H1 (cell line): ENCODE measurements around the gene SUGP1. TPM values are rescaled to one million over a fixed set of nuclear protein-coding genes. Genes with fewer than 3 reads are reported as not detected.

Experiments
- CTCF ChIA-PET: fragments of 300-600 bp; sonication (Branson Sonifier 250); formaldehyde crosslinking; loops from one replicate; lab custom pipeline; 2021; ENCODE audit not compliant: partially characterized antibody; lab: Charles Lee
- POLR2A ChIA-PET: fragments of 300-600 bp; sonication (Branson Sonifier 250); formaldehyde crosslinking; loops from one replicate; lab custom pipeline; 2021; ENCODE audit warnings: inconsistent platforms; ENCODE audit not compliant: partially characterized antibody; lab: Charles Lee
- DNase-seq, 2 experiments: peaks; one replicate each; pipeline versions ENCODE4 v3.0.0 to v3.0.0-alpha.2; 2010 to 2022; ENCODE audit warnings: low spot score in 2 of 2, low read depth in 1 of 2, mixed read lengths in 1 of 2
- FAIRE-seq: peaks from 2 replicates; lab custom pipeline; 2011; peaks lifted over from hg19 to GRCh38; lab: Jason Lieb, UNC
- H2AFZ ChIP-seq: 2 replicates; pipeline ENCODE4 v1.8.1; 2012; ENCODE audit warnings: low read length, inconsistent platforms
- H2AK5ac ChIP-seq: 2 replicates; pipeline ENCODE4 v1.6.1; 2013; ENCODE audit warnings: low read depth, low read length
- H2BK120ac ChIP-seq: replicated peaks from 2 replicates; pipeline ENCODE3; 2013; ENCODE audit warnings: low read depth, low read length, inconsistent platforms
- H2BK12ac ChIP-seq: 2 replicates; pipeline ENCODE4 v1.6.1; 2013; ENCODE audit warnings: low read depth, low read length
- H2BK15ac ChIP-seq: 2 replicates; pipeline ENCODE4 v1.6.1; 2013; ENCODE audit warnings: low read length
- H2BK20ac ChIP-seq: 2 replicates; pipeline ENCODE4 v1.6.1; 2013; ENCODE audit warnings: low read length
- H2BK5ac ChIP-seq: 2 replicates; pipeline ENCODE4 v1.6.1; 2013; ENCODE audit warnings: low read depth, low read length
- H3K14ac ChIP-seq: 2 replicates; pipeline ENCODE4 v1.6.1; 2013; ENCODE audit warnings: inconsistent platforms; ENCODE audit not compliant: insufficient read length
- H3K18ac ChIP-seq: 2 replicates; pipeline ENCODE4 v1.6.1; 2013; ENCODE audit warnings: low read length; ENCODE audit errors: extremely low read depth
- H3K23ac ChIP-seq: 2 replicates; pipeline ENCODE4 v1.6.1; 2013; ENCODE audit warnings: inconsistent platforms; ENCODE audit not compliant: insufficient read length
- H3K23me2 ChIP-seq: 2 replicates; pipeline ENCODE4 v1.6.1; 2013; ENCODE audit warnings: low read depth, low read length
- H3K27ac ChIP-seq: 2 replicates; pipeline ENCODE4 v1.6.1; 2011; ENCODE audit warnings: low read depth, low read length, inconsistent platforms
- H3K27me3 ChIP-seq, 4 experiments: replicated peaks in 1 of 4; 1 replicate in 1 of 4; 2 replicates in 3 of 4; pipeline versions ENCODE4 v1.6.1 to v1.8.1; 2011 to 2013; ENCODE audit warnings: low read length in 3 of 4, mild to moderate bottlenecking in 3 of 4, inconsistent platforms in 2 of 4, mixed read lengths in 2 of 4, moderate library complexity in 1 of 4; ENCODE audit not compliant: control insufficient read depth in 3 of 4, insufficient read depth in 3 of 4; ENCODE audit errors: extremely low read depth in 1 of 4
- H3K36me3 ChIP-seq, 4 experiments: 2 replicates each; pipeline versions ENCODE4 v1.6.1 to v1.8.1; 2011 to 2013; ENCODE audit warnings: mild to moderate bottlenecking in 4 of 4, low read length in 3 of 4, moderate library complexity in 2 of 4, control low read depth in 1 of 4, inconsistent platforms in 1 of 4; ENCODE audit not compliant: insufficient read depth in 4 of 4, control insufficient read depth in 2 of 4
- H3K4ac ChIP-seq: replicated peaks from 2 replicates; pipeline ENCODE3; 2013; ENCODE audit warnings: low read length, low read depth, mixed read lengths, inconsistent platforms; ENCODE audit not compliant: insufficient read length
- H3K4me1 ChIP-seq, 4 experiments: replicated peaks in 1 of 4; 1 replicate in 1 of 4; 2 replicates in 3 of 4; pipeline versions ENCODE4 v1.6.1 to v1.8.1; 2011 to 2013; ENCODE audit warnings: low read length in 3 of 4, inconsistent platforms in 2 of 4, mixed read lengths in 1 of 4; ENCODE audit not compliant: insufficient read depth in 4 of 4, control insufficient read depth in 3 of 4
- H3K4me2 ChIP-seq, 2 experiments: 2 replicates each; pipeline versions ENCODE4 v1.6.1 to v1.8.1; 2011 to 2013; ENCODE audit warnings: low read depth in 2 of 2, low read length in 2 of 2, control low read depth in 1 of 2, inconsistent platforms in 1 of 2, mild to moderate bottlenecking in 1 of 2; ENCODE audit not compliant: insufficient read depth in 1 of 2
- H3K4me3 ChIP-seq, 4 experiments: fragments of 200-600, 300-600 bp in 1 of 4; sonication (generic), shearing (Covaris generic), sonication (Bioruptor Twin) in 1 of 4; 2 replicates each; pipeline versions ENCODE4 v1.5.1 to v1.8.1; 2011 to 2016; ENCODE audit warnings: low read length in 4 of 4, low read depth in 3 of 4, control low read depth in 2 of 4, inconsistent platforms in 2 of 4, mild to moderate bottlenecking in 2 of 4, mixed read lengths in 1 of 4, moderate library complexity in 1 of 4; ENCODE audit not compliant: insufficient read depth in 2 of 4; ENCODE audit errors: extremely low read depth in 1 of 4
- H3K56ac ChIP-seq: replicated peaks from 2 replicates; pipeline ENCODE3; 2013; ENCODE audit warnings: low read depth, mild to moderate bottlenecking, mixed read lengths, low read length, inconsistent platforms; ENCODE audit not compliant: insufficient read length
- H3K79me1 ChIP-seq: 2 replicates; pipeline ENCODE4 v1.6.1; 2013; ENCODE audit warnings: low read depth, low read length, control low read depth
- H3K79me2 ChIP-seq, 2 experiments: 2 replicates each; pipeline versions ENCODE4 v1.6.1 to v1.8.1; 2012 to 2013; ENCODE audit warnings: low read length in 2 of 2, mild to moderate bottlenecking in 2 of 2, inconsistent platforms in 1 of 2; ENCODE audit not compliant: insufficient read depth in 2 of 2, control insufficient read depth in 1 of 2
- H3K9ac ChIP-seq, 4 experiments: replicated peaks in 1 of 4; 1 replicate in 1 of 4; 2 replicates in 3 of 4; pipeline versions ENCODE4 v1.6.1 to v1.8.1; 2011 to 2013; ENCODE audit warnings: low read depth in 3 of 4, low read length in 3 of 4, control low read depth in 2 of 4, mild to moderate bottlenecking in 2 of 4, moderate library complexity in 2 of 4, inconsistent platforms in 1 of 4; ENCODE audit errors: extremely low read depth in 1 of 4
- H3K9me3 ChIP-seq, 2 experiments: 2 replicates each; pipeline versions ENCODE4 v1.6.1 to v1.8.1; 2012 to 2013; ENCODE audit warnings: mild to moderate bottlenecking in 2 of 2, moderate library complexity in 2 of 2, control low read depth in 1 of 2, inconsistent platforms in 1 of 2, low read depth in 1 of 2, low read length in 1 of 2, mixed read lengths in 1 of 2; ENCODE audit not compliant: insufficient read depth in 2 of 2
- H4K20me1 ChIP-seq, 2 experiments: replicated peaks in 1 of 2; 2 replicates each; pipeline versions ENCODE3 to v1.8.1; 2011 to 2013; ENCODE audit warnings: inconsistent platforms in 2 of 2, low read length in 2 of 2, mild to moderate bottlenecking in 1 of 2; ENCODE audit not compliant: insufficient read depth in 2 of 2, control insufficient read depth in 1 of 2
- H4K5ac ChIP-seq: 2 replicates; pipeline ENCODE4 v1.6.1; 2013; ENCODE audit warnings: low read length, low read depth, mixed read lengths, inconsistent platforms; ENCODE audit not compliant: insufficient read length
- H4K8ac ChIP-seq: 2 replicates; pipeline ENCODE4 v1.8.0; 2013; ENCODE audit warnings: mild to moderate bottlenecking, moderate library complexity, low read length, inconsistent platforms; ENCODE audit not compliant: insufficient read depth; ENCODE audit errors: extremely low read depth
- H4K91ac ChIP-seq: replicated peaks from 2 replicates; pipeline ENCODE3; 2013; ENCODE audit warnings: low read length, mixed read lengths, inconsistent platforms; ENCODE audit not compliant: insufficient read length
- BCL11A ChIP-seq, 2 experiments: IDR thresholded peaks; one replicate each; pipeline ENCODE4 v1.6.1; 2011; ENCODE audit warnings: low read depth in 2 of 2, low read length in 2 of 2, mild to moderate bottlenecking in 2 of 2
- EGR1 ChIP-seq: IDR thresholded peaks from 2 replicates; pipeline ENCODE4 v1.6.1; 2011; ENCODE audit warnings: low read depth, low read length, borderline replicate concordance
- HDAC2 ChIP-seq, 2 experiments: fragments of 300-600 bp in 1 of 2; sonication (generic) in 1 of 2; IDR thresholded peaks; 2 replicates each; pipeline ENCODE4 v1.6.1; 2011 to 2012; ENCODE audit warnings: low read depth in 2 of 2, low read length in 2 of 2, mild to moderate bottlenecking in 2 of 2, moderate library complexity in 2 of 2, borderline replicate concordance in 1 of 2, inconsistent platforms in 1 of 2
- RBBP5 ChIP-seq: IDR thresholded peaks from 2 replicates; pipeline ENCODE4 v1.7.1; 2012; ENCODE audit warnings: low read depth, mild to moderate bottlenecking, inconsistent platforms, low read length, moderate library complexity, borderline replicate concordance
- SAP30 ChIP-seq: fragments of 300-600 bp; sonication (generic); IDR thresholded peaks from 2 replicates; pipeline ENCODE4 v1.7.1; 2012; ENCODE audit warnings: low read length, moderate library complexity, mild to moderate bottlenecking, inconsistent platforms; ENCODE audit not compliant: insufficient read depth, insufficient replicate concordance
- SIX5 ChIP-seq: IDR thresholded peaks from 2 replicates; pipeline ENCODE4 v1.6.1; 2011; ENCODE audit warnings: mild to moderate bottlenecking, low read depth, low read length
- SRF ChIP-seq: IDR thresholded peaks from 2 replicates; pipeline ENCODE4 v1.6.1; 2011; ENCODE audit warnings: mild to moderate bottlenecking, low read depth, low read length, moderate library complexity
- TBP ChIP-seq: IDR thresholded peaks from 2 replicates; pipeline ENCODE4 v1.6.1; 2011; ENCODE audit warnings: low read depth, low read length, improper control_type of control experiment
- YY1 ChIP-seq: IDR thresholded peaks from 2 replicates; pipeline ENCODE4 v1.6.1; 2011; ENCODE audit warnings: low read depth, mild to moderate bottlenecking, low read length
- ZNF274 ChIP-seq: IDR thresholded peaks from 2 replicates; pipeline ENCODE4 v1.7.0; 2012; ENCODE audit warnings: low read length, borderline replicate concordance; ENCODE audit errors: extremely low read depth
- WGBS, 2 experiments: shearing (Covaris generic) in 1 of 2; methylation state at CpG; one replicate each; pipeline versions ENCODE4 v1.1.6 to v1.1.7; 2013 to 2015; ENCODE audit warnings: low lambda C conversion rate in 2 of 2, mixed read lengths in 2 of 2, inconsistent platforms in 1 of 2, low coverage in 1 of 2, missing lambda C conversion rate in 1 of 2; ENCODE audit not compliant: insufficient replicate concordance in 2 of 2, insufficient coverage in 1 of 2, insufficient read length in 1 of 2; ENCODE audit errors: extremely low coverage in 1 of 2, missing lambda C conversion rate in 1 of 2; 5-methylcytosine and 5-hydroxymethylcytosine counted together
- polyA plus RNA-seq, 7 experiments: library from polyadenylated mRNA; depleted of rRNA in 3 of 7; stranded (reverse) in 5 of 7; unstranded in 2 of 7; fragments of >200 nt in 5 of 7; fragments of 200-250 nt in 2 of 7; gene quantifications; 1 replicate in 5 of 7; 2 replicates in 1 of 7; 4 replicates in 1 of 7; pipeline versions ENCODE4 v1.2.1 to v1.2.3, GENCODE V29; 2011 to 2013; ENCODE audit warnings: missing spikeins in 2 of 7, mixed read lengths in 2 of 7
- total RNA-seq: library from RNA; stranded (reverse); fragmentation: NEBNext Ultra II Directional; extraction: Animal tissue kit (Norgen Biotek cat#: 25700); gene quantifications from 2 replicates; pipeline ENCODE4 v1.2.1, GENCODE V29; 2021

Gene SUGP1
- total and polyA plus RNA-seq, 2 of the 8 experiments (the other 6 are each of a cell fraction or from before 2014, with no cell fraction given) = 38.5 to 65.2 TPM

GRCh38 chr19:19261350-19262189 lies 58.7 kb downstream of the SUGP1 start:
- Histone ChIP-seq H3K56ac (no peak overlapping the region), H2AFZ (peak overlapping the region; percentile 91), H3K4me2 (peak overlapping the region; percentile 99 to 100), H3K27me3 (peaks cover 3 to 23% (median 15%) of the 10 kb centered on the region in 4 experiments), H3K14ac (no peak overlapping the region), H3K9me3 (no peaks in the 10 kb centered on the region), H2BK12ac (peak overlapping the region; percentile 80; the same call in 1 of the 2 replicates), H4K5ac (peak overlapping the region; percentile 6), H3K36me3 (peaks cover 0 to 10% (median 0%) of the 10 kb centered on the region in 4 experiments; a peak in 1 of 8 replicates), H3K79me2 (no peaks in the 10 kb centered on the region), H2BK120ac (no peak overlapping the region), H4K20me1 (no peaks in the 10 kb centered on the region), H3K4me3 (peak overlapping the region; percentile 55 to 88 (median 60)), H3K9ac (peak overlapping the region in 2 of 4 experiments; percentile 22 to 58; a peak in 3 of 7 replicates), H2BK15ac (peak overlapping the region; percentile 92; the same call in 1 of the 2 replicates), H2AK5ac (no peak overlapping the region), H3K79me1 (peaks cover 6% of the 10 kb centered on the region), H3K23me2 (peaks cover 21% of the 10 kb centered on the region; the same call in 1 of the 2 replicates), H2BK5ac (peak overlapping the region; percentile 21; the same call in 1 of the 2 replicates), H3K27ac (peak overlapping the region; percentile 52; the same call in 1 of the 2 replicates), H3K23ac (no peak overlapping the region), H4K91ac (no peak overlapping the region), H3K4me1 (peaks cover 0 to 17% (median 10%) of the 10 kb centered on the region in 4 experiments; a peak in 6 of 7 replicates), H3K18ac (peak overlapping the region; percentile 48; the same call in 1 of the 2 replicates), H2BK20ac (no peak overlapping the region; the same call in 1 of the 2 replicates), H3K4ac (no peak overlapping the region), H4K8ac (peak overlapping the region; percentile 82)
- WGBS, 2 experiments = 2% methylated on average over 29 of the region's 52 CpGs; no CpG with 5 or more reads in 1 of the 2 experiments
- POLR2A ChIA-PET = interaction anchor here (0.8 kb wide), 1 partner anchor 69 kb away, joined by 4 read pairs; the partner anchor contains the start of genes BORCS8 and RFXANK
- FAIRE-seq (no peak), DNase-seq (peak; percentile 53 to 83)
- CTCF ChIA-PET = interaction anchor here (1.0 to 1.6 kb wide), 2 partner anchors 42 to 67 kb away, joined by 3 read pairs; no protein-coding TSS in a partner anchor
- no peak for TF ChIP-seq BCL11A (IDR thresholded peaks at IDR 0.05; ENCODE audit: low read depth in 2 of 2, low read length in 2 of 2)
- TF ChIP-seq HDAC2 (IDR thresholded peaks at IDR 0.05; ENCODE audit: borderline replicate concordance in 1 of 2, low read depth in 2 of 2, low read length in 2 of 2) = no peak; a peak in 1 of 4 replicates
- TF ChIP-seq EGR1 = peak; percentile 69
- no peak for TF ChIP-seq ZNF274
- TF ChIP-seq SIX5 = no peak
- peak; percentile 40; the same call in 1 of the 2 replicates for TF ChIP-seq RBBP5
- TF ChIP-seq SRF = no peak
- TF ChIP-seq SAP30 = no peak
- no peak for TF ChIP-seq TBP
- peak; percentile 36; the same call in 1 of the 2 replicates for TF ChIP-seq YY1
